ENCODE results near the gene HOXB6.

HOXB6 gene

GRCh38 chr17:48647103-48647962 is 42.5 kb upstream of the HOXB6 start (continued):
- TF ChIP-seq PRDM4 (tag by site-specific recombination; IDR thresholded peaks at IDR 0.05) (peak; percentile 1; the same call in 1 of the 2 replicates), PRDM10 (tag by site-specific recombination; IDR thresholded peaks at IDR 0.05) (peak; percentile 85), ZNF155 (tag by site-specific recombination; IDR thresholded peaks at IDR 0.05) (no peak), ZNF266 (tag by site-specific recombination; IDR thresholded peaks at IDR 0.05; ENCODE audit: low read depth) (no peak), MEIS1 (CRISPR knock-in tag; IDR thresholded peaks at IDR 0.05; ENCODE audit: borderline replicate concordance) (no peak), ZNF610 (tag by site-specific recombination; IDR thresholded peaks at IDR 0.05; ENCODE audit: borderline replicate concordance) (peak; percentile 51; the same call in 1 of the 2 replicates), ZNF530 (tag by site-specific recombination; IDR thresholded peaks at IDR 0.05; ENCODE audit: low read depth) (no peak), ZNF121 (tag by site-specific recombination; IDR thresholded peaks at IDR 0.05) (0 out of 2 replicates have a peak, but pooled peaks have one; percentile 6), ZNF335 (tag by site-specific recombination; conservative IDR thresholded peaks at IDR 0.05) (peak; percentile 68), ZNF324 (tag by site-specific recombination; IDR thresholded peaks at IDR 0.05) (no peak), ZNF624 (tag by site-specific recombination; IDR thresholded peaks at IDR 0.05) (no peak), ZBTB48 (tag by site-specific recombination; IDR thresholded peaks at IDR 0.05) (peak; percentile 75; the same call in 1 of the 2 replicates), ZNF157 (tag by site-specific recombination; IDR thresholded peaks at IDR 0.05) (no peak), ZBTB8A (tag by site-specific recombination; IDR thresholded peaks at IDR 0.05) (peak; percentile 72)

- peak overlapping the region; percentile 93 for H3K27ac ChIP-seq (ENCODE audit: extremely low read depth, low read depth, low read length)
- peaks cover 0 to 20% of the 10 kb centered on the region in 2 experiments; a peak in 1 of 3 replicates for H3K36me3 ChIP-seq (ENCODE audit: control insufficient read depth in 2 of 2, insufficient read depth in 1 of 2, low read length in 2 of 2)
- no peaks in the 10 kb centered on the region for H3K9me3 ChIP-seq (ENCODE audit: control insufficient read depth, insufficient read depth, low read depth, low read length)
- peaks cover 6% of the 10 kb centered on the region for H3K4me1 ChIP-seq (ENCODE audit: control insufficient read depth, insufficient read depth, low read length)
- POLR2A ChIA-PET, result interaction anchor here (0.6 to 3.5 kb wide), 8 partner anchors 10 to 349 kb away, joined by 3 to 23 read pairs (median 4); partner anchors contain the start of gene HOXB9
- CTCF ChIA-PET, result interaction anchor here (0.6 to 1.6 kb wide), 5 partner anchors 10 to 383 kb away, joined by 3 to 6 read pairs (median 3); no protein-coding TSS in a partner anchor
- H3K4me3 ChIP-seq (ENCODE audit: low read depth, low read length), result peak overlapping the region; percentile 80
- no peak for TF ChIP-seq ZNF658 (tag by site-specific recombination; IDR thresholded peaks at IDR 0.05)
- TF ChIP-seq ZNF266 (tag by site-specific recombination; IDR thresholded peaks at IDR 0.05; ENCODE audit: low read depth), result no peak
- TF ChIP-seq GLIS1 (tag by site-specific recombination; IDR thresholded peaks at IDR 0.05), result peak; percentile 85; the same call in 1 of the 2 replicates
- TF ChIP-seq EGR2 (tag by site-specific recombination; IDR thresholded peaks at IDR 0.05; ENCODE audit: low read depth), result peak; percentile 94
- no peak for TF ChIP-seq ZNF280D (tag by site-specific recombination; IDR thresholded peaks at IDR 0.05)
- TF ChIP-seq BCL11B (tag by site-specific recombination; IDR thresholded peaks at IDR 0.05; ENCODE audit: low read depth), result peak; percentile 31; the same call in 1 of the 2 replicates
- TF ChIP-seq ZNF707 (tag by site-specific recombination; IDR thresholded peaks at IDR 0.05), result no peak
- no peak for TF ChIP-seq ZNF623 (tag by site-specific recombination; IDR thresholded peaks at IDR 0.05)
- TF ChIP-seq ZBTB20 (tag by site-specific recombination; IDR thresholded peaks at IDR 0.05), result peak; percentile 97
- no peak for TF ChIP-seq ZNF521 (tag by site-specific recombination; IDR thresholded peaks at IDR 0.05)
Measured at GRCh38 chr17:48646183-48647102, 41.7 kb upstream of the HOXB6 start.
